Gastrocnemius medialis (tissue), 4 donors: ENCODE data around the gene GAL3ST3. TPM values are rescaled to one million over a fixed set of nuclear protein-coding genes. Genes with fewer than 3 reads are reported as not detected.
A peak's percentile ranks its signal among the peaks of the same experiment; 100 is the strongest.

Experiments used
- ATAC-seq, 2 donors: fragments of 150-250 bp; one replicate each; pipeline ENCODE4 v1.9.1; 2016
- DNase-seq, 2 donors: peaks; one replicate each; pipeline ENCODE4 v3.0.0-alpha.2; 2019
- H3K27ac ChIP-seq, 4 donors: fragments of 200-600 bp; sonication (generic); 1 replicate in 1 of 4; 2 replicates in 3 of 4; pipeline ENCODE4 v1.5.1; 2016 to 2018; ENCODE audit warnings: mild to moderate bottlenecking in 2 of 4, moderate library complexity in 1 of 4
- H3K27me3 ChIP-seq, 3 donors: fragments of 200-600 bp; sonication (generic) in 2 of 3; 1 replicate in 1 of 3; 2 replicates in 2 of 3; pipeline versions ENCODE4 v1.5.1 to v1.6.0; 2016 to 2019; ENCODE audit warnings: mild to moderate bottlenecking in 1 of 3, moderate library complexity in 1 of 3
- H3K36me3 ChIP-seq, 2 donors: fragments of 200-600 bp; sonication (generic) in 1 of 2; one replicate each; pipeline ENCODE4 v1.5.1; 2017 to 2018
- H3K4me1 ChIP-seq, 2 donors: fragments of 200-600 bp; sonication (generic) in 1 of 2; one replicate each; pipeline ENCODE4 v1.5.1; 2016 to 2017; ENCODE audit warnings: mild to moderate bottlenecking in 2 of 2
- H3K4me3 ChIP-seq, 4 donors: fragments of 200-600 bp; sonication (generic) in 3 of 4; 1 replicate in 1 of 4; 2 replicates in 3 of 4; pipeline ENCODE4 v1.5.1; 2016 to 2019; ENCODE audit warnings: mild to moderate bottlenecking in 2 of 4
- H3K9me3 ChIP-seq, 3 donors: fragments of 200-600 bp; sonication (generic) in 2 of 3; 1 replicate in 1 of 3; 2 replicates in 2 of 3; pipeline ENCODE4 v1.5.1; 2016 to 2019
- POLR2A ChIP-seq, 2 donors: fragments of 450-650 bp; IDR thresholded peaks; one replicate each; pipeline ENCODE4 v1.6.1; 2017; ENCODE audit warnings: antibody characterized with exemption in 2 of 2, mild to moderate bottlenecking in 2 of 2, moderate library complexity in 2 of 2
- in situ Hi-C, 4 donors: fragments of 200-750 bp; cut with MboI; loops; one replicate each; pipeline versions ENCODE4 v1.15.0 to v1.8.0; 2017; ENCODE audit warnings: low sequenced_read_pairs in 4 of 4
- intact Hi-C: fragments of 100-400 bp; cut with DNase I; formaldehyde crosslinking; loops from one replicate; pipeline ENCODE4 v1.15.1; 2023; ENCODE audit warnings: low total_unique reads
- total RNA-seq, 4 donors: library from RNA; depleted of rRNA; stranded (reverse); fragments of >200 nt; gene quantifications; one replicate each; pipeline versions ENCODE4 v1.1.0 to v1.2.3, GENCODE V29; 2016
- TF ChIP-seq, protein P1 (sequence below), 5 experiments: fragments of 450-650 bp in 3 of 5; fragments of 200-600 bp in 2 of 5; sonication (generic) in 2 of 5; IDR thresholded peaks in 4 of 5; conservative IDR thresholded peaks in 1 of 5; 1 replicate in 4 of 5; 2 replicates in 1 of 5; pipeline ENCODE4 v1.5.1; 2016 to 2019; ENCODE audit warnings: antibody characterized with exemption in 5 of 5, mild to moderate bottlenecking in 3 of 5, moderate library complexity in 3 of 5

The GAL3ST3 gene
- total RNA-seq, 4 donors from 2014 or later, result 0.12 TPM; not detected in 3

DNA sequence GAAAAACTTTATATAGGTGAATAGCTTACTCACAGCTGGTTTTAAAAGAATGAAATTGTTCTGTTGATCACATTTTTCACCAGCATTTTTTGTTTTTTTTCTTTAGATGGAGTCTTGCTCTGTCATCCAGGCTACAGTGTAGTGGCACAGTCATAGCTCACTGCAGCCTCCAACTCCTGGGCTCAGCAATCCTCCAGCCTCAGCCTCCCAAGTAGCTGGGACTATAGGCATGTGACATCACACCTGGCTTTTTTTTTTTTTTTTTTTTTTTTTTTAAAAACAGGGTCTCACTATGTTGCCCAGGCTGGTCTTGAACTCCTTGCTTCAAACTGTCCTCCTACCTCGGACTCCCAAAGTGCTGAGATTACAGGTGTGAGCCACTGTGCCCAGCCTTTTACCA, 24.7 kb upstream of the GAL3ST3 start:
- H3K27me3 ChIP-seq, result no peaks in the 10 kb centered on the region
- no peak for TF ChIP-seq POLR2A (IDR thresholded peaks at IDR 0.05)
- ATAC-seq (no peak), DNase-seq (no peak)
- no peaks in the 10 kb centered on the region for H3K36me3 ChIP-seq
- no peak overlapping the region for H3K4me3 ChIP-seq
- intact Hi-C loops, result no loop called here
- no peaks in the 10 kb centered on the region for H3K9me3 ChIP-seq
- in situ Hi-C loops, result no loop called here
- H3K4me1 ChIP-seq, result peaks cover 17 to 21% of the 10 kb centered on the region in 2 donors
- no peak overlapping the region for H3K27ac ChIP-seq

DNA sequence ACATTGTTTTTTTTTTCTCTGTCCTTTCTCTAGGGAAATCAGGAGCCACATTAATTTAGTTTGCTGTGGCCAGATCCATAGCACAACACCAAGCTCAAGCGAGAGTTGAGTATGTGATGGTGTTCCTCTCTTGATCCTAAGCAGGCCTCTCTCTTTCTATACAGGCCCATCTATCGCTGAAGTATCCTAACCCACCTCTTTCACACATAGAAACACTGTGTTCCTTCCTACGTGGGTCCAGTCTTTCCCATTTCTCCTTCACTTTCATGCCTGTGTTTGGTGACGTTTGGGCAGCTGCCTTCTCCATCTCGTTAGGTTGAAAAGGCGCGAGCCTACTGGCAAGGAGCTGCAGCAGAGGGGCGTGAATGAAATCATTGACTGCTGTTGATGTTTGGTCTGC, 23.6 kb upstream of the GAL3ST3 start:
- ATAC-seq, result no peak
- intact Hi-C loops (no loop called here), in situ Hi-C loops (no loop called here)
- H3K4me3 ChIP-seq, result no peak overlapping the region
- H3K4me1 ChIP-seq, result peaks cover 21 to 26% of the 10 kb centered on the region in 2 donors
- no peaks in the 10 kb centered on the region for H3K9me3 ChIP-seq
- no peak for DNase-seq
- H3K36me3 ChIP-seq, result peaks cover 0 to 6% of the 10 kb centered on the region in 2 donors
- H3K27ac ChIP-seq, result peak overlapping the region in 1 of 4 donors; percentile 83
- H3K27me3 ChIP-seq, result no peaks in the 10 kb centered on the region
- no peak for TF ChIP-seq POLR2A (IDR thresholded peaks at IDR 0.05)
- TF ChIP-seq, protein P1, sequence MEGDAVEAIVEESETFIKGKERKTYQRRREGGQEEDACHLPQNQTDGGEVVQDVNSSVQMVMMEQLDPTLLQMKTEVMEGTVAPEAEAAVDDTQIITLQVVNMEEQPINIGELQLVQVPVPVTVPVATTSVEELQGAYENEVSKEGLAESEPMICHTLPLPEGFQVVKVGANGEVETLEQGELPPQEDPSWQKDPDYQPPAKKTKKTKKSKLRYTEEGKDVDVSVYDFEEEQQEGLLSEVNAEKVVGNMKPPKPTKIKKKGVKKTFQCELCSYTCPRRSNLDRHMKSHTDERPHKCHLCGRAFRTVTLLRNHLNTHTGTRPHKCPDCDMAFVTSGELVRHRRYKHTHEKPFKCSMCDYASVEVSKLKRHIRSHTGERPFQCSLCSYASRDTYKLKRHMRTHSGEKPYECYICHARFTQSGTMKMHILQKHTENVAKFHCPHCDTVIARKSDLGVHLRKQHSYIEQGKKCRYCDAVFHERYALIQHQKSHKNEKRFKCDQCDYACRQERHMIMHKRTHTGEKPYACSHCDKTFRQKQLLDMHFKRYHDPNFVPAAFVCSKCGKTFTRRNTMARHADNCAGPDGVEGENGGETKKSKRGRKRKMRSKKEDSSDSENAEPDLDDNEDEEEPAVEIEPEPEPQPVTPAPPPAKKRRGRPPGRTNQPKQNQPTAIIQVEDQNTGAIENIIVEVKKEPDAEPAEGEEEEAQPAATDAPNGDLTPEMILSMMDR (IDR thresholded peaks at IDR 0.05 in 4 of 5, conservative IDR thresholded peaks at IDR 0.05 in 1 of 5), result no peak

DNA sequence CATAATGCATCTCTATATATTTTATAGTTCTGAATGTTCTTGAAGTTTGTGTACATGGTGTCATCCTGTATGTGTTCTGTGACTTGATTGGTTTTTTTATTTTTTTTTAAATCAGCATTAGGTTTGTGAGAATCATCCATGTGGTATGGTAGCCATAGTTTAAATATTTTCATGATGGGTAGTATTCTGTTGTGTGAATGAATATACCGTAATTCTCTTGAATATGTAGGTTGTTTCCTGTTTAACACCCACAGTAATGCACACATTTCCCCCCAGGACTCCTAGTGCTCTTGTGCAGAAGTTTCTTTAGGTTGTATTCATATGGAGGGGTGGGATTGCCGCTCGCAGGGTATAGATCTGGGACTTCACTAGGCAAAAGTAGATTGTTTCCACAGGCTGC, 23.1 kb upstream of the GAL3ST3 start:
- H3K4me1 ChIP-seq, result peaks cover 21 to 26% of the 10 kb centered on the region in 2 donors

GRCh38 chr11:66071381-66071801, 22.4 kb upstream of the GAL3ST3 start:
- H3K9me3 ChIP-seq, result no peaks in the 10 kb centered on the region
- in situ Hi-C loops (no loop called here), intact Hi-C loops (no loop called here)
- peaks cover 0 to 17% of the 10 kb centered on the region in 2 donors for H3K36me3 ChIP-seq
- no peak for DNase-seq
- TF ChIP-seq, protein P1 (IDR thresholded peaks at IDR 0.05 in 4 of 5, conservative IDR thresholded peaks at IDR 0.05 in 1 of 5), result no peak
- no peak for TF ChIP-seq POLR2A (IDR thresholded peaks at IDR 0.05)
- H3K27me3 ChIP-seq, result no peaks in the 10 kb centered on the region
- H3K4me3 ChIP-seq, result peak overlapping the region; percentile 67 to 84 (median 75)
- peaks cover 21 to 26% of the 10 kb centered on the region in 2 donors for H3K4me1 ChIP-seq
- ATAC-seq, result no peak
- H3K27ac ChIP-seq, result peak overlapping the region; percentile 80 to 86 (median 84)

More for the DNA sequence above, 23.1 kb upstream of the GAL3ST3 start:
- no peak for DNase-seq
- in situ Hi-C loops (no loop called here), intact Hi-C loops (no loop called here)
- Histone ChIP-seq H3K4me3 (no peak overlapping the region), H3K36me3 (peaks cover 0 to 10% of the 10 kb centered on the region in 2 donors), H3K9me3 (no peaks in the 10 kb centered on the region), H3K27me3 (no peaks in the 10 kb centered on the region), H3K27ac (peak overlapping the region in 2 of 4 donors; percentile 83 to 86)
- TF ChIP-seq, protein P1 (IDR thresholded peaks at IDR 0.05 in 4 of 5, conservative IDR thresholded peaks at IDR 0.05 in 1 of 5), result no peak
- TF ChIP-seq POLR2A (IDR thresholded peaks at IDR 0.05), result no peak
- no peak for ATAC-seq

DNA sequence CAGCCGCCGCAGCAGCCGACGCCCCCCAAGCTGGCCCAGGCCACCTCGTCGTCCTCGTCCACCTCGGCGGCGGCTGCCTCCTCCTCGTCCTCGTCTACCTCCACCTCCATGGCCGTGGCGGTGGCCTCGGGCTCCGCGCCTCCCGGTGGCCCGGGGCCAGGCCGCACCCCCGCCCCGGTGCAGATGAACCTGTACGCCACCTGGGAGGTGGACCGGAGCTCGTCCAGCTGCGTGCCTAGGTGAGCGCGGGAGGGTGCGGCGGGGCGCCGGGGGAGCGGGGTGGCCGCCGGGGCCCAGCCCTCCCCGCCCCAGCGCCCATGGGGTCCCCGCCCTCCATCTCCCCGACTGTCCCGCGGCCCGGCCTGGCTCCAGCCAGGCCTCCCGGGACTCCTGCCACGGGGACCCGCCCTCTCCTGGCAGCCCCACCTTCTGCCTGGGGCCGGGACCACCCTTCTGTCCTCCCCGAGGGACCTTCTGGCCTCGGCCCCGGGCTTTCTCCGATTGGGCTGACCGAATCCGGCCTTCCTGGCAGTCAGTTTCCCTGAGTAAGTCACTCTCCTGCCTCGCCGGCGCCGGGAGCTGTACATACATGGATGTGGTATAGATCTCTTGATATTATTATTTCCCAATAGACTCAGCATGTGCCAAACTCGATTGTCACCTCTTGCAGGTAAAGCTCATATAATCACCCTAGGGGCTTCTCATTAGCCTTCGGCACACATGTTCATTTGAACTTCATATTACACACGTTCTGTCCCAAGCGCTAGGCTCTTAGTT, 21.8 kb upstream of the GAL3ST3 start:
- TF ChIP-seq, protein P1 (IDR thresholded peaks at IDR 0.05 in 4 of 5, conservative IDR thresholded peaks at IDR 0.05 in 1 of 5), result no peak
- no peak for TF ChIP-seq POLR2A (IDR thresholded peaks at IDR 0.05)
- peak overlapping the region; percentile 67 to 84 (median 75) for H3K4me3 ChIP-seq
- H3K4me1 ChIP-seq, result peaks cover 21 to 26% of the 10 kb centered on the region in 2 donors
- in situ Hi-C loops (no loop called here), intact Hi-C loops (no loop called here)
- DNase-seq (peak; percentile 15 to 31), ATAC-seq (peak; percentile 20 to 35)
- H3K27me3 ChIP-seq, result no peaks in the 10 kb centered on the region
- peak overlapping the region; percentile 80 to 86 (median 84) for H3K27ac ChIP-seq
- peaks cover 0 to 22% of the 10 kb centered on the region in 2 donors for H3K36me3 ChIP-seq
- H3K9me3 ChIP-seq, result no peaks in the 10 kb centered on the region
